LNCAP (cell line): ENCODE data around the gene NRGN.

ENCODE experiments used
- TF ChIP-seq, protein P1 (sequence below): fragments of 450-650 bp; IDR thresholded peaks from 2 replicates; pipeline ENCODE4 v1.5.1; 2017; ENCODE audit warnings: mild to moderate bottlenecking

The NRGN gene

DNA sequence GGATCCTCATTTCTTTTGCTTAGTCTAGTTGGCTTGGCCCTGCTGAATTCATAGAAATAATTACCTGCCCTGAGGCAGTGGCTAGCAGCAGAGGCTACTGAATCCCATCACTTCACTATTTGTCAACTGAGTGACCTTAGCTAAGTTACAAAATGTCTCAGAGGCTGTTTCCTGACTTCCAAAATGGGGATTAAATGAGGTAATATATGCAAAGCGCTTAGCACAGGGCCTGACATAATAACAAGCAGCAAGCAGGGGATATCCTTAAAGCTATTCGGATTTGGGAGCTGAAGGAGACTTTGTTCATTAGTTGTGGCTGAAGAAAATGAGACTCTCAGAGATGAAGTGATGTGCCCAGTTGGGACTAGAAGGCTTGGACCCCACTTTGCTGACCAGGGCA lies 2.8 kb downstream of the NRGN start:
- TF ChIP-seq, protein P1, sequence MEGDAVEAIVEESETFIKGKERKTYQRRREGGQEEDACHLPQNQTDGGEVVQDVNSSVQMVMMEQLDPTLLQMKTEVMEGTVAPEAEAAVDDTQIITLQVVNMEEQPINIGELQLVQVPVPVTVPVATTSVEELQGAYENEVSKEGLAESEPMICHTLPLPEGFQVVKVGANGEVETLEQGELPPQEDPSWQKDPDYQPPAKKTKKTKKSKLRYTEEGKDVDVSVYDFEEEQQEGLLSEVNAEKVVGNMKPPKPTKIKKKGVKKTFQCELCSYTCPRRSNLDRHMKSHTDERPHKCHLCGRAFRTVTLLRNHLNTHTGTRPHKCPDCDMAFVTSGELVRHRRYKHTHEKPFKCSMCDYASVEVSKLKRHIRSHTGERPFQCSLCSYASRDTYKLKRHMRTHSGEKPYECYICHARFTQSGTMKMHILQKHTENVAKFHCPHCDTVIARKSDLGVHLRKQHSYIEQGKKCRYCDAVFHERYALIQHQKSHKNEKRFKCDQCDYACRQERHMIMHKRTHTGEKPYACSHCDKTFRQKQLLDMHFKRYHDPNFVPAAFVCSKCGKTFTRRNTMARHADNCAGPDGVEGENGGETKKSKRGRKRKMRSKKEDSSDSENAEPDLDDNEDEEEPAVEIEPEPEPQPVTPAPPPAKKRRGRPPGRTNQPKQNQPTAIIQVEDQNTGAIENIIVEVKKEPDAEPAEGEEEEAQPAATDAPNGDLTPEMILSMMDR: no peak

DNA sequence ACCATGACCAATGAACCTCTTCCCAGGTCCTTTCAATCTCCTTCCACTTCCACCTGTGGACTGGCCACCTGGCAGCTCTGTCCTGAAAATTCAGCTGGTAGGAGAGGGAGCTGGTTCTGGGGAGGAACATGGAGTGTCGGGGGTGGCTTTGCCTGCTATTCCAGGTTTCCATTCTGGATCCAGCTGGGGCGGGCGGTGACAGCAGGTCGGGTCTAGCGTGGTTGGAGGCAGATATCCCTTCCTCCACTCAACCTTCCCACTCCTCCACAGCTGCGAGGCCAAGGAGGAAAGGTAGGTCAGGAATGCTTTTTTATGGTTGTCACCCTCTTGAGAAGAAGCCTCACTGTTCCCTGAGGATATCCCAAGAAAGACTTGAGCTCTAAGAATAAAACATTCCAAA lies 3.3 kb downstream of the NRGN start:
- TF ChIP-seq, protein P1: no peak

DNA sequence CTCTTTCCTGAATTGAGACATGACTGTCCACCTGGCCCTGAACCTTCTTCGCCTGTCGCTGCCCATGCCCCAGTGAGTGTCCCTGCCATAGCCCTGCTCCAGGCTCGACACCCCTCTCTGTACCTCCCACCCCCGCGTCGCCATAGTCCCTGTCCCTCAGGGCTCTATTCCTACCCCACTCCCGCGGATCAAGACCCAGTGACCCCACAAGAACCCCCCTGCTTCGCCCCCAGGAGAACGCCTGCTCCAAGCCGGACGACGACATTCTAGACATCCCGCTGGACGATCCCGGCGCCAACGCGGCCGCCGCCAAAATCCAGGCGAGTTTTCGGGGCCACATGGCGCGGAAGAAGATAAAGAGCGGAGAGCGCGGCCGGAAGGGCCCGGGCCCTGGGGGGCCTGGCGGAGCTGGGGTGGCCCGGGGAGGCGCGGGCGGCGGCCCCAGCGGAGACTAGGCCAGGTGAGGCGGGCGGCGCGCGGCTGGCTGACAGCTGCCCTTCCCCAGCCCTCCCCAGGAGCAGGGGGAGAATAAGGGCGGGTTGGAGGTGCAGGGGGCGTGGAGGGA lies 5.6 kb downstream of the NRGN start:
- TF ChIP-seq, protein P1: no peak

DNA sequence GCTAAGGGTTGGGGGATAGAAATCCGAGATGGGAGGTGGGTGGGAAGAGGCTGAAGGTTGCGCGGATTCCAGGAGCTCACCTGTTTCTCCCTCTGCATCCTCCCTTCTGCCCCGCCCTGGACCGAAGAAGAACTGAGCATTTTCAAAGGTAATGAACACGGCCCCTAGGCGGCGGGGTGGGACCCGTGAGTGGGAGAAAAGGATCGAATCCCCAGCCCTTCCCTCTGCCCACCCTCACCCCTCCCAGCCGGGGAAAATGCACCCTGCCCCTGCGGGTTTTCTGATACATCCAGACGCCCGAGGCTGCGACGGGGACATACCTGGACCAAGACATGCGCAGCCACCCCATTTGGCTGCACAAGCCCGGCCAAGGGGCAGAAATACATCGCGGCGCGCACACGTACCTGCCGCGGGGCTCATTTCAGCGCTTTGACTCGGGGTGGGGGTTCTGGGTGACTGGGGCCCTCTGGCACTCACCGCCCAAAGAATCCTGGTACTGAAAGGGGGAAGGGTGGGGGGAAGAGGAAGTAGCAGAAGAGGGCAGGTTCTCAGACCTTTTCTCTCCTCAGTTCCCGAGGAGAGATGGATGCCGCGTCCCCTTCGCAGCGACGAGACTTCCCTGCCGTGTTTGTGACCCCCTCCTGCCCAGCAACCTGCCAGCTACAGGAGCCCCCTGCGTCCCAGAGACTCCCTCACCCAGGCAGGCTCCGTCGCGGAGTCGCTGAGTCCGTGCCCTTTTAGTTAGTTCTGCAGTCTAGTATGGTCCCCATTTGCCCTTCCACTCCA lies 6.3 kb downstream of the NRGN start:
- TF ChIP-seq, protein P1: peak; percentile 36

DNA sequence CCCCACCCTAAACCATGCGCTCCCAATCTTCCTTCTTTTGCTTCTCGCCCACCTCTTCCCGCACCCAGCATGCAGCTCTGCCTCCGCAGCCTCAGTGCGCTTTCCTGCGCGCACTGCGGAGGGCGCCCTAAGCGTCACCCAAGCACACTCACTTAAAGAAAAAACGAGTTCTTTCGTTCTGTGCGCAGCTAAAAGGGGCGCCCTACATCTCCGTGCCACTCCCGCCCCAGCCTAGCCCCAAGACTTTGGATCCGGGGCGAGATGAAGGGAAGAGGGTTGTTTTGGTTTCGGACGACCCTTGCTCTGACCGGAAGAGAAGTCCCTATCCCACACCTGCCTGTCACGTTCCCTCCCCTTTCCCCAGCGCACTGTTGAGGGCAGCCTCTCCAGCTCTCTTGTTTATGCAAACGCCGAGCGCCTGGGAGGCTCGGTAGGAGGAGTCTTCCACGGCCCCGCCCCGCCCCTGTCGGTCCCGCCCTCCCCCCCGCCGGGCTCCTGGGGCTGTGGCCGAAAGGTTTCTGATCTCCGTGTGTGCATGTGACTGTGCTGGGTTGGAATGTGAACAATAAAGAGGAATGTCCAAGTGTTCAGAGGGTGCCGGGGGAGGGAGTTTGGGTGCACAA lies 7.0 kb downstream of the NRGN start:
- TF ChIP-seq, protein P1: peak; percentile 81

DNA sequence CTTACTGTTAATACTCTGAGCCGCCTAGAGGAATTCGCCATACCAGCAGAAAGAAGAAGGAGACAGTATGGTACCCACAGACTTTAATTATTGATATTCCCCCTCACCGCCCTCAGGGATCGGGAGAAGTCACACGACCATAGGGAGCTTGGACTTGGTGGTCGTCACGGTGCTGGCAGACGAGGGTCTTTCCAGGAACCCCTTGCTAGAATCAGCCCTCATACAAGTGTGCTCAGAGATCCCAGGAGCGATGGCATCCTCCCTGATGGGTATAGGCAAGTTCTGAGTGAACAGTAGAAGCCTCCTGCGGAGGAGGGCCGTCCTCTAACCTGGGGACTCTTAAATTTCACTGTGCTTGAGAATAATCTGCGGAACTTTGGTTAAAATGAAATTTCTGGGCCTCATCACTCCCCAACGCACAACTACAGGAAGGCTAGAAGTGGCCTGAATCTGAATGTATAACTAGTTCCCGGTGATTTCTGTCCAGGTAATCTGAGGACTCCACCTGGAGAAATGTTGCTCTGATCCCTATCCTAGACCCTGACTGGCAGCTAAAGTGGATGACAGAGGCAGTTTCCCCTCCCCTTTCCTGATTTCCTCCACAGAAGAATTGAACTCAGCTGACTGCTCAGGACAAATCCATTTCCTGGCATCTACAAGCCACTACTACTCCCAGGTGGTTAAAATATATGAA lies 7.8 kb downstream of the NRGN start:
- TF ChIP-seq, protein P1: no peak

DNA sequence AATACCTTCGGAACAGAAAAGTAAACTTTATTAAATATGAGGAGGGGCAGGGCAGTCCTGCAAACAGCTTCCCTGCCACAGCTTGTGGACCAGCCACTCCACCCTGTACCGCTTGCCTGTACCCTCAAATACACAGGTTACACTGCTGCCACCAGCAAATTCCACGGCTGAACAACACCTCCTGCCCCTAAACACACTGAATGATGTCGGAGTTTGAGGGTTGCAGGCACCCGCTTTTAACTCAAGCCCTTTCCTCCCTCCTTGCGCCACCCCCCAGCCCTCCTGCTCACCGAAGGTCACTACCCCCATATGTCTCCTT lies 8.3 kb downstream of the NRGN start:
- TF ChIP-seq, protein P1: no peak
